ENCODE results near the gene CFAP43. TPM values are rescaled to one million over a fixed set of nuclear protein-coding genes. Genes with fewer than 3 reads are reported as not detected.

CFAP43 gene
- total and polyA plus RNA-seq, 2 of the 8 experiments (the other 6 are each of a cell fraction or from before 2014, with no cell fraction given), result 0.11 to 0.27 TPM

GRCh38 chr10:104240078-104240477 lies 7.9 kb upstream of the CFAP43 start:
- Histone ChIP-seq H3K14ac (ENCODE audit: insufficient read length) (no peak overlapping the region), H3K36me3 (ENCODE audit: control insufficient read depth in 2 of 4, insufficient read depth in 4 of 4, low read length in 3 of 4) (no peaks in the 10 kb centered on the region; a peak in 1 of 8 replicates), H3K9ac (replicated peaks in 1 of 4; ENCODE audit: extremely low read depth in 1 of 4, low read depth in 3 of 4, low read length in 3 of 4) (no peak overlapping the region), H3K79me1 (ENCODE audit: low read depth, low read length) (no peaks in the 10 kb centered on the region), H3K79me2 (ENCODE audit: control insufficient read depth in 1 of 2, insufficient read depth in 2 of 2, low read length in 2 of 2) (no peaks in the 10 kb centered on the region), H2AFZ (ENCODE audit: low read length) (no peak overlapping the region), H4K20me1 (replicated peaks in 1 of 2; ENCODE audit: control insufficient read depth in 1 of 2, insufficient read depth in 2 of 2, low read length in 2 of 2) (no peaks in the 10 kb centered on the region), H3K23ac (ENCODE audit: insufficient read length) (no peak overlapping the region), H3K4me2 (ENCODE audit: insufficient read depth in 1 of 2, low read depth in 2 of 2, low read length in 2 of 2) (no peak overlapping the region), H3K27me3 (replicated peaks in 1 of 4; ENCODE audit: control insufficient read depth in 3 of 4, extremely low read depth in 1 of 4, insufficient read depth in 3 of 4, low read length in 3 of 4) (no peaks in the 10 kb centered on the region), H4K91ac (replicated peaks; ENCODE audit: insufficient read length, low read length) (no peak overlapping the region), H3K9me3 (ENCODE audit: insufficient read depth in 2 of 2, low read depth in 1 of 2, low read length in 1 of 2) (peaks cover 0 to 3% of the 10 kb centered on the region in 2 experiments; a peak in 1 of 4 replicates), H2BK12ac (ENCODE audit: low read depth, low read length) (no peak overlapping the region), H2BK5ac (ENCODE audit: low read depth, low read length) (no peak overlapping the region), H2AK5ac (ENCODE audit: low read depth, low read length) (no peak overlapping the region), H2BK20ac (ENCODE audit: low read length) (no peak overlapping the region), H3K4me1 (replicated peaks in 1 of 4; ENCODE audit: control insufficient read depth in 3 of 4, insufficient read depth in 4 of 4, low read length in 3 of 4) (no peaks in the 10 kb centered on the region), H2BK120ac (replicated peaks; ENCODE audit: low read depth, low read length) (no peak overlapping the region), H3K4ac (replicated peaks; ENCODE audit: insufficient read length, low read depth, low read length) (no peak overlapping the region), H3K23me2 (ENCODE audit: low read depth, low read length) (no peaks in the 10 kb centered on the region), H2BK15ac (ENCODE audit: low read length) (no peak overlapping the region), H3K4me3 (ENCODE audit: extremely low read depth in 1 of 4, insufficient read depth in 2 of 4, low read depth in 3 of 4, low read length in 4 of 4) (no peak overlapping the region), H3K27ac (ENCODE audit: low read depth, low read length) (no peak overlapping the region), H3K56ac (replicated peaks; ENCODE audit: insufficient read length, low read depth, low read length) (no peak overlapping the region), H4K5ac (ENCODE audit: insufficient read length, low read depth, low read length) (no peak overlapping the region), H3K18ac (ENCODE audit: extremely low read depth, low read length) (no peak overlapping the region), H4K8ac (ENCODE audit: extremely low read depth, insufficient read depth, low read length) (no peak overlapping the region)
- WGBS, 2 experiments (ENCODE audit: extremely low coverage in 1 of 2, insufficient coverage in 1 of 2, insufficient read length in 1 of 2, insufficient replicate concordance in 2 of 2, low coverage in 1 of 2, low lambda C conversion rate in 2 of 2, missing lambda C conversion rate in 1 of 2), result 88% methylated on average over 2 of the region's 2 CpGs; no CpG with 5 or more reads in 1 of the 2 experiments
- FAIRE-seq (no peak), DNase-seq (ENCODE audit: low read depth in 1 of 2, low spot score in 2 of 2) (no peak)
- ChIA-PET POLR2A (ENCODE audit: partially characterized antibody) (no interaction called here), CTCF (ENCODE audit: partially characterized antibody) (no interaction called here)
- TF ChIP-seq CHD1 (IDR thresholded peaks at IDR 0.05; ENCODE audit: low read depth, low read length) (no peak), CBX5 (IDR thresholded peaks at IDR 0.05; ENCODE audit: low read depth, low read length) (no peak), MAX (IDR thresholded peaks at IDR 0.05) (no peak), TAF7 (optimal IDR thresholded peaks at IDR 0.05; ENCODE audit: borderline replicate concordance, low read depth, low read length) (no peak), FOSL1 (IDR thresholded peaks at IDR 0.05; ENCODE audit: insufficient read depth, low read depth, low read length) (no peak), HDAC6 (IDR thresholded peaks at IDR 0.05; ENCODE audit: low read depth, low read length) (no peak), CTBP2 (IDR thresholded peaks at IDR 0.05; ENCODE audit: borderline replicate concordance, insufficient read depth, insufficient read length, low read length) (no peak), SRF (IDR thresholded peaks at IDR 0.05; ENCODE audit: low read depth, low read length) (no peak), USF2 (IDR thresholded peaks at IDR 0.05; ENCODE audit: low read length) (no peak), KDM1A (IDR thresholded peaks at IDR 0.05; ENCODE audit: borderline replicate concordance, low read length) (no peak), EZH2 (IDR thresholded peaks at IDR 0.05; ENCODE audit: low read depth, low read length, severe bottlenecking) (no peak), EGR1 (IDR thresholded peaks at IDR 0.05; ENCODE audit: borderline replicate concordance, low read depth, low read length) (no peak), SIN3A (conservative IDR thresholded peaks at IDR 0.05 in 1 of 2, IDR thresholded peaks at IDR 0.05 in 1 of 2; ENCODE audit: low read depth in 1 of 2, low read length in 2 of 2) (no peak)

Data from H1 (cell line).